ENCODE data around the gene HOXC9.

- TF ChIP-seq, protein P1, sequence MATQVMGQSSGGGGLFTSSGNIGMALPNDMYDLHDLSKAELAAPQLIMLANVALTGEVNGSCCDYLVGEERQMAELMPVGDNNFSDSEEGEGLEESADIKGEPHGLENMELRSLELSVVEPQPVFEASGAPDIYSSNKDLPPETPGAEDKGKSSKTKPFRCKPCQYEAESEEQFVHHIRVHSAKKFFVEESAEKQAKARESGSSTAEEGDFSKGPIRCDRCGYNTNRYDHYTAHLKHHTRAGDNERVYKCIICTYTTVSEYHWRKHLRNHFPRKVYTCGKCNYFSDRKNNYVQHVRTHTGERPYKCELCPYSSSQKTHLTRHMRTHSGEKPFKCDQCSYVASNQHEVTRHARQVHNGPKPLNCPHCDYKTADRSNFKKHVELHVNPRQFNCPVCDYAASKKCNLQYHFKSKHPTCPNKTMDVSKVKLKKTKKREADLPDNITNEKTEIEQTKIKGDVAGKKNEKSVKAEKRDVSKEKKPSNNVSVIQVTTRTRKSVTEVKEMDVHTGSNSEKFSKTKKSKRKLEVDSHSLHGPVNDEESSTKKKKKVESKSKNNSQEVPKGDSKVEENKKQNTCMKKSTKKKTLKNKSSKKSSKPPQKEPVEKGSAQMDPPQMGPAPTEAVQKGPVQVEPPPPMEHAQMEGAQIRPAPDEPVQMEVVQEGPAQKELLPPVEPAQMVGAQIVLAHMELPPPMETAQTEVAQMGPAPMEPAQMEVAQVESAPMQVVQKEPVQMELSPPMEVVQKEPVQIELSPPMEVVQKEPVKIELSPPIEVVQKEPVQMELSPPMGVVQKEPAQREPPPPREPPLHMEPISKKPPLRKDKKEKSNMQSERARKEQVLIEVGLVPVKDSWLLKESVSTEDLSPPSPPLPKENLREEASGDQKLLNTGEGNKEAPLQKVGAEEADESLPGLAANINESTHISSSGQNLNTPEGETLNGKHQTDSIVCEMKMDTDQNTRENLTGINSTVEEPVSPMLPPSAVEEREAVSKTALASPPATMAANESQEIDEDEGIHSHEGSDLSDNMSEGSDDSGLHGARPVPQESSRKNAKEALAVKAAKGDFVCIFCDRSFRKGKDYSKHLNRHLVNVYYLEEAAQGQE (IDR thresholded peaks at IDR 0.05; ENCODE audit: insufficient replicate concordance, low read depth) = no peak
- no peak for TF ChIP-seq POLR2AphosphoS5 (IDR thresholded peaks at IDR 0.05; ENCODE audit: low read depth)
Observed at GRCh38 chr12:54009171-54010052, 9.5 kb downstream of the HOXC9 start.
